Nephron (organoid): ENCODE results near the gene CCDC88C.

Experiments used
- H3K27ac Mint-ChIP-seq, 3 experiments: 2 replicates each; pipeline ENCODE4 v1.8.0; 2020; ENCODE audit warnings: mixed read lengths in 3 of 3, mild to moderate bottlenecking in 2 of 3, moderate library complexity in 1 of 3
- H3K27me3 Mint-ChIP-seq: 2 replicates; pipeline ENCODE4 v1.8.0; 2021; ENCODE audit warnings: low read depth, mild to moderate bottlenecking, moderate library complexity, mixed read lengths
- H3K36me3 Mint-ChIP-seq: 2 replicates; pipeline ENCODE4 v1.8.0; 2020; ENCODE audit warnings: low read depth, mixed read lengths
- H3K4me1 Mint-ChIP-seq: 2 replicates; pipeline ENCODE4 v1.8.0; 2020; ENCODE audit warnings: mixed read lengths
- H3K4me3 Mint-ChIP-seq, 3 experiments: 2 replicates each; pipeline ENCODE4 v1.8.0; 2020; ENCODE audit warnings: mild to moderate bottlenecking in 3 of 3, mixed read lengths in 3 of 3, moderate library complexity in 2 of 3
- H3K9me3 Mint-ChIP-seq: 2 replicates; pipeline ENCODE4 v1.8.0; 2020; ENCODE audit warnings: mixed read lengths
- CTCF ChIP-seq, 3 experiments: fragments of 200-600 bp; sonication (generic); IDR thresholded peaks; one replicate each; pipeline ENCODE4 v1.5.0; 2021; ENCODE audit warnings: antibody characterized with exemption in 3 of 3; ENCODE audit not compliant: unreplicated experiment in 3 of 3

Gene CCDC88C

GRCh38 chr14:91339671-91340369, 77.8 kb downstream of the CCDC88C start:
- H3K4me3 Mint-ChIP-seq: no peak overlapping the region
- H3K36me3 Mint-ChIP-seq: no peaks in the 10 kb centered on the region
- H3K9me3 Mint-ChIP-seq: no peaks in the 10 kb centered on the region
- H3K27ac Mint-ChIP-seq: peak overlapping the region; percentile 28 to 80 (median 65)
- H3K27me3 Mint-ChIP-seq: peaks cover 18% of the 10 kb centered on the region
- peaks cover 61% of the 10 kb centered on the region for H3K4me1 Mint-ChIP-seq
- no peak for TF ChIP-seq CTCF (IDR thresholded peaks at IDR 0.05; ENCODE audit: unreplicated experiment in 3 of 3)

GRCh38 chr14:91339076-91339475, 78.5 kb downstream of the CCDC88C start:
- TF ChIP-seq CTCF (IDR thresholded peaks at IDR 0.05; ENCODE audit: unreplicated experiment in 3 of 3): no peak
- no peaks in the 10 kb centered on the region for H3K9me3 Mint-ChIP-seq
- peaks cover 18% of the 10 kb centered on the region for H3K27me3 Mint-ChIP-seq
- H3K4me3 Mint-ChIP-seq: no peak overlapping the region
- peak overlapping the region in 2 of 3 experiments; percentile 5 to 65 for H3K27ac Mint-ChIP-seq
- peaks cover 61% of the 10 kb centered on the region for H3K4me1 Mint-ChIP-seq
- no peaks in the 10 kb centered on the region for H3K36me3 Mint-ChIP-seq

- no peaks in the 10 kb centered on the region for H3K9me3 Mint-ChIP-seq
- H3K27me3 Mint-ChIP-seq: peaks cover 18% of the 10 kb centered on the region
- H3K27ac Mint-ChIP-seq: peak overlapping the region; percentile 67 to 90 (median 79)
- H3K36me3 Mint-ChIP-seq: no peaks in the 10 kb centered on the region
- H3K4me1 Mint-ChIP-seq: peaks cover 62% of the 10 kb centered on the region
- peak in 2 of 3 experiments; percentile 17 to 32 for TF ChIP-seq CTCF (IDR thresholded peaks at IDR 0.05; ENCODE audit: unreplicated experiment in 3 of 3)
- peak overlapping the region in 2 of 3 experiments; percentile 41 to 50 for H3K4me3 Mint-ChIP-seq
These were observed 79.2 kb downstream of the CCDC88C start for GRCh38 chr14:91338379-91338778.

GRCh38 chr14:91337699-91338335, 79.8 kb downstream of the CCDC88C start:
- Mint-ChIP-seq H3K4me3 (no peak overlapping the region), H3K36me3 (no peaks in the 10 kb centered on the region), H3K27ac (peak overlapping the region in 2 of 3 experiments; percentile 79 to 90), H3K4me1 (peaks cover 68% of the 10 kb centered on the region), H3K9me3 (no peaks in the 10 kb centered on the region), H3K27me3 (peaks cover 18% of the 10 kb centered on the region)
- no peak for TF ChIP-seq CTCF (IDR thresholded peaks at IDR 0.05; ENCODE audit: unreplicated experiment in 3 of 3)

- H3K4me3 Mint-ChIP-seq: no peak overlapping the region
These were observed 81.5 kb downstream of the CCDC88C start for GRCh38 chr14:91336093-91336450.

More at GRCh38 chr14:91336093-91336450, 81.5 kb downstream of the CCDC88C start:
- Mint-ChIP-seq H3K9me3 (no peaks in the 10 kb centered on the region), H3K27me3 (peaks cover 15% of the 10 kb centered on the region), H3K27ac (peak overlapping the region; percentile 10 to 57 (median 19)), H3K36me3 (no peaks in the 10 kb centered on the region), H3K4me1 (peaks cover 67% of the 10 kb centered on the region)
- no peak for TF ChIP-seq CTCF (IDR thresholded peaks at IDR 0.05; ENCODE audit: unreplicated experiment in 3 of 3)
